ENCODE measurements around the gene PGAP3. TPM values are rescaled to one million over a fixed set of nuclear protein-coding genes. Genes with fewer than 3 reads are reported as not detected.

The PGAP3 gene, protein sequence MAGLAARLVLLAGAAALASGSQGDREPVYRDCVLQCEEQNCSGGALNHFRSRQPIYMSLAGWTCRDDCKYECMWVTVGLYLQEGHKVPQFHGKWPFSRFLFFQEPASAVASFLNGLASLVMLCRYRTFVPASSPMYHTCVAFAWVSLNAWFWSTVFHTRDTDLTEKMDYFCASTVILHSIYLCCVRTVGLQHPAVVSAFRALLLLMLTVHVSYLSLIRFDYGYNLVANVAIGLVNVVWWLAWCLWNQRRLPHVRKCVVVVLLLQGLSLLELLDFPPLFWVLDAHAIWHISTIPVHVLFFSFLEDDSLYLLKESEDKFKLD
- 16.0 TPM for total RNA-seq
- polyA plus RNA-seq (ENCODE audit: insufficient read depth in 1 of 8, insufficient read length in 8 of 8, low replicate concordance in 1 of 8) = 10 to 100 TPM; 16.6 to 21.0 (median 18.1) TPM
- long read RNA-seq, donor 1 = 0 reads
- long read RNA-seq, donor 2, partial matches to known transcripts = 0 of 1 reads
- long read RNA-seq, donor 2, other reads (novel, unspliced or antisense) = 0 of 1 reads
- long read RNA-seq, donor 3, transcript PGAP3-201 (8 exons, 2,737 nt) = major isoform, 6 of 7 reads
- long read RNA-seq, donor 3, partial matches to known transcripts = 0 of 7 reads
- long read RNA-seq, donor 3, other reads (novel, unspliced or antisense) = 0 of 7 reads
- long read RNA-seq, donor 4, partial matches to known transcripts = 0 of 4 reads
- long read RNA-seq, donor 4, other reads (novel, unspliced or antisense) = 0 of 4 reads
- long read RNA-seq, donor 5, transcript PGAP3-201 (8 exons, 2,737 nt) = major isoform, 5 of 5 reads
- long read RNA-seq, donor 5, partial matches to known transcripts = 0 of 5 reads
- long read RNA-seq, donor 5, other reads (novel, unspliced or antisense) = 0 of 5 reads
- long read RNA-seq, donor 6, partial matches to known transcripts = 0 of 5 reads
- long read RNA-seq, donor 6, other reads (novel, unspliced or antisense) = 0 of 5 reads
- long read RNA-seq, donor 7, partial matches to known transcripts = 49 of 54 reads
- long read RNA-seq, donor 7, other reads (novel, unspliced or antisense) = 0 of 54 reads
- long read RNA-seq, donor 8, partial matches to known transcripts = 0 of 1 reads
- long read RNA-seq, donor 8, other reads (novel, unspliced or antisense) = 0 of 1 reads
- long read RNA-seq, donor 9, partial matches to known transcripts = 0 of 3 reads
- long read RNA-seq, donor 9, other reads (novel, unspliced or antisense) = 0 of 3 reads
- long read RNA-seq, donor 10, partial matches to known transcripts = 0 of 6 reads
- long read RNA-seq, donor 10, other reads (novel, unspliced or antisense) = 0 of 6 reads
- long read RNA-seq, donor 11, partial matches to known transcripts = 0 of 2 reads
- long read RNA-seq, donor 11, other reads (novel, unspliced or antisense) = 0 of 2 reads

DNA sequence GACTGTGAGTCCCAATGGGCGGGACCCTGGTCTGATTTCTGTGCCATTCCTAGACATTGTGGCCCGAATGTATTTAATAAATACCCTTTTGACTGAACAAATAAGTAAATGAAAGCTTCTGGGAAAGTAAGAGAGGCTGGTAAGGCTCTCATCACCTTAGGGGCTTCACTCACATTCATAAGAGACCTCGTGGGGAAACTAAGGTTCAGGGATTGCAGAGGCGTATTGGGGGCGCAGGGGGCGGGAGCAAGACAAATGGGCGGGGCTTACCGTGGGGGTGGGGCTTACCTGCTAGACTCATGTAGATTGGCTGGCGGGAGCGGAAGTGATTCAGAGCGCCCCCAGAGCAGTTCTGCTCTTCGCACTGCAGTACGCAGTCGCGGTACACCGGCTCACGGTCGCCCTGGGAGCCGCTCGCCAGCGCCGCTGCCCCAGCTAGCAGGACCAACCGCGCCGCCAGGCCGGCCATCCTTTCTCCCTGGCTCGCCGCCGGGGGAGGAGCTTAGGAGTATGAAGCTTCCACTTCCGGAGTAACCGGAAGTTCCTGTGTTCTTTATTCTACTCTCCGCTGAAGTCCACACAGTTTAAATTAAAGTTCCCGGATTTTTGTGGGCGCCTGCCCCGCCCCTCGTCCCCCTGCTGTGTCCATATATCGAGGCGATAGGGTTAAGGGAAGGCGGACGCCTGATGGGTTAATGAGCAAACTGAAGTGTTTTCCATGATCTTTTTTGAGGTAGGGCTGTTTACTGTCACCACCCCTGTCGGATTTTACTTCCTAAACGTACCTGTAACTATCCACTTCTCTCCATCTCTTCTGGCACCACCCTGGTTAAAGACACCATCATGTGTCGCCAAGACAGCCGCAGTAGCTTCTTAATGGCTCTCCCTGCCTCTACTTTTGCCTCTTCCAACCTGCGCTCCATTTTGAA is at the start of gene PGAP3:
Gene PGAP3, minus strand, starts transcription at position 512 of the 929 bp plus-strand sequence. Its CDS starts 43 bp downstream, at position 469.
- Histone ChIP-seq H3K9me3 (replicated peaks; ENCODE audit: control insufficient read depth, low read depth, low read length) (no peaks in the 10 kb centered on the region), H3K36me3 (ENCODE audit: control insufficient read depth, insufficient read depth, low read length) (peaks cover 25% of the 10 kb centered on the region), H3K4me3 (ENCODE audit: low read length) (peak within 1 kb of the TSS; percentile 86), H3K27me3 (ENCODE audit: control insufficient read depth, insufficient read depth, low read length) (peaks cover 2% of the 10 kb centered on the region), H3K27ac (ENCODE audit: low read length) (peak within 1 kb of the TSS; percentile 91), H3K4me1 (ENCODE audit: control insufficient read depth, insufficient read depth, low read length) (peaks cover 18% of the 10 kb centered on the region)
- peak; percentile 96 for DNase-seq
- WGBS (ENCODE audit: insufficient coverage) = under 1% methylated on average over 25 of the region's 45 CpGs

DNA sequence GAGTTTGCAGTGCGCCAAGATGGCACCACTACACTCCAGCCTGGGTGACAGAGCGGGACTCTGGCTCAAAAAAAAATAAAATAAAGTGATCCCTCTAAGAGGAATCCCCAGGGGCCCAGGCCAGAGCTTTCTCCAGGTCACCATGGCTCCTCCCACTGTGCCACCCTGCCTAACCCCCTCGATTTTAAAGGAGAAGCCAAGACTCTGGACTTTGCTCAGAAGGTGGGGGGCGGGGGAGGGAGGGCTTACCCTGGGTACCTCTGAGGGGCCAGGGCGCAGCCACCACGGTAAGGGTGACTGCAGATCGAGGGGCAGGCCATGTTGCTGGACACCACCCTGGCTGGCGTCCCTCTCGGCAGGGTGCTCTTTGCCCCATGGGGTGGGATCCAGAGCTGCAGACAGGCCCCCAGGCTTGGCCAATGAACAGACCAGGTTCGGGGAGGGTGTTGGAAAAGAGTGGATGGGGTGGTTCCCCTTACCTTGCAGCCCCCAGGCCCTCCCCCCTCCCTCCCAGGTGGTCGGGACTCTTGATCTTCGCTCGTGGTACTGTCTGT is 49.4 kb upstream of the PGAP3 start:
- no peaks in the 10 kb centered on the region for H3K9me3 ChIP-seq (replicated peaks; ENCODE audit: control insufficient read depth, low read depth, low read length)
- no peaks in the 10 kb centered on the region for H3K36me3 ChIP-seq (ENCODE audit: control insufficient read depth, insufficient read depth, low read length)
- no peak for DNase-seq
- peaks cover 30% of the 10 kb centered on the region for H3K4me1 ChIP-seq (ENCODE audit: control insufficient read depth, insufficient read depth, low read length)
- peaks cover 72% of the 10 kb centered on the region for H3K27me3 ChIP-seq (ENCODE audit: control insufficient read depth, insufficient read depth, low read length)
- 33% methylated on average over 10 of the region's 13 CpGs for WGBS (ENCODE audit: insufficient coverage)
- H3K27ac ChIP-seq (ENCODE audit: low read length) = no peak overlapping the region
- H3K4me3 ChIP-seq (ENCODE audit: low read length) = no peak overlapping the region

DNA sequence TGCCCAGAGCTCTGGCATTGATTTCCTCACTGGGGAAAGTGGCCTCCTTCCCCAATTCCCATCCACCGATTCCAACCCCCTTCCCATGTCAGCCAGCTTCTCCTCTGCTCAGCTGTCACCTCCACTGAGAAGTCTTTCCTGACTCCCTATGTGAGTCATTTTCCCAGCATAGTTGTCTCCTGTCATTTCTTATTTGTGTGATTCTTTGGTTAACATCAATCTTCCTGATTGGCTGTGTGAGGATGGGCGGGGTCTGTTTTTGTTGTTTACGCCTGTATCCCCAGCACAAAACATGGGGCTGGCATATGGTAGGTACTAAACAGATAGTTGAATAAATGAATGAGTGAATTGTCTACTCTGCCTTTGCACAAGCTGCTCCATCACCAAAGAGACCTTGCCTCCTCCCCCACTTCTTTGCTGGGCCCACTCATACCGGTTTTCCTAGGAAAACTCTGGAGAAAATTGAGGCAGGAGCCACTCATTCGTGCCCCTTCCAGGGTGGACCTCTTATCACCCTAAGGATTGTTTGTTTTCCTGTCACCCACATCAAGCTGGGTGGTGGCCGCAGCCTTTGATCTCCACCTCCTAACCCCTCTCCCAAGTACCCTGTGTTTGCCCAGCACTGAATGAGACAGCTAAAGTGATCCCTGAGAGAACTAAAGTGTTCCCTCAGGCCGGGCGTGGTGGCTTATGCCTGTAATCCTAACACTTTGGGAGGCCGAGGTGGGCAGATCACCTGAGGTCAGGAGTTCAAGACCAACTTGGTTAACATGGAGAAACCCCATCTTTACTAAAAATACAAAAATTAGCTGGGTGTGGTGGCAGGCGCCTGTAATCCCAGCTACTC is 48.7 kb upstream of the PGAP3 start:
- Histone ChIP-seq H3K9me3 (replicated peaks; ENCODE audit: control insufficient read depth, low read depth, low read length) (no peaks in the 10 kb centered on the region), H3K4me3 (ENCODE audit: low read length) (no peak overlapping the region), H3K27ac (ENCODE audit: low read length) (no peak overlapping the region), H3K36me3 (ENCODE audit: control insufficient read depth, insufficient read depth, low read length) (no peaks in the 10 kb centered on the region), H3K27me3 (ENCODE audit: control insufficient read depth, insufficient read depth, low read length) (peaks cover 65% of the 10 kb centered on the region), H3K4me1 (ENCODE audit: control insufficient read depth, insufficient read depth, low read length) (peaks cover 30% of the 10 kb centered on the region)
- no peak for DNase-seq
- 40% methylated on average over 3 of the region's 10 CpGs for WGBS (ENCODE audit: insufficient coverage)

DNA sequence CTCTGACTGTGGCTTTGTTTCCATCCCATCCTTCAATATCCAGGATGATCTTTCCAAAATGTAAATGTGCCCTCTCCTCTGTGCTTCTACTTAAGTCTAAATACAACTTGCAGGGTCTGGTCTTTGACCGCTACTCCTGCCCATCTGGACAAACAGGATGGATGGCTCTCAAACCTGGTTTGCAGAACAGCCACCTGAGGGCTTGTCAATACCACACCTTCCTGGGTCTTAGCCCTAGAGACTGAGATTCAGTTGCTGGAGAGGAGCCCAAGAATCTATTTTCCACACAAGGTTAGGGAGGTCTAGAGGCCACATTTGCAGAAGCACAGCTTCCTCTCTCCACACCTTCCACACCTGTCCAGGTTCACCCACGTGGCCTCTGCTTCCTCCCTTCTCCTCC is 48.0 kb upstream of the PGAP3 start:
- Histone ChIP-seq H3K27ac (ENCODE audit: low read length) (no peak overlapping the region), H3K9me3 (replicated peaks; ENCODE audit: control insufficient read depth, low read depth, low read length) (no peaks in the 10 kb centered on the region), H3K36me3 (ENCODE audit: control insufficient read depth, insufficient read depth, low read length) (no peaks in the 10 kb centered on the region), H3K4me3 (ENCODE audit: low read length) (no peak overlapping the region), H3K4me1 (ENCODE audit: control insufficient read depth, insufficient read depth, low read length) (peaks cover 30% of the 10 kb centered on the region), H3K27me3 (ENCODE audit: control insufficient read depth, insufficient read depth, low read length) (peaks cover 58% of the 10 kb centered on the region)
- no peak for DNase-seq
- WGBS (ENCODE audit: insufficient coverage) = 69% methylated on average over 2 of the region's 2 CpGs

DNA sequence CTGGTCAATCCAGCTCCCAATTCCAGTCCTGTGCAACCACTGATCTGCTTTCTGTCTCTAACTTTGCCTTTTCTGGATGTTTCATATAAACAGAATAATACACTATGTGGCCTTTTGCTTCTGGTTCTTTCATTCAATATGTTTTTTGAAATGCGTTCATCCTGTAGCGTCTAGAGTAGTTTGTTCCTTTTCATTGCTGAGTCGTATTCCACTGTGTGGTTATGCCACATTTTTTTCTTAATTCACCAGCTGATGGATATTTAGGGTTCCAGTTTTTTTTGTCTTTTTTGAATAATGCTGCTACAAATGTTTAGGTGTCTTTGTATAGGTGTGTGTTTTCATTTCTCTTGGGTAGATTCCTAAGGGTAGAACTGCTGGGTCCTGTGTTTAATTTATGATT is 44.7 kb upstream of the PGAP3 start:
- H3K36me3 ChIP-seq (ENCODE audit: control insufficient read depth, insufficient read depth, low read length) = peaks cover 15% of the 10 kb centered on the region
- peaks cover 13% of the 10 kb centered on the region for H3K4me1 ChIP-seq (ENCODE audit: control insufficient read depth, insufficient read depth, low read length)
- WGBS (ENCODE audit: insufficient coverage) = 80% methylated on average over 1 of the region's 3 CpGs
- no peak overlapping the region for H3K27ac ChIP-seq (ENCODE audit: low read length)
- peaks cover 26% of the 10 kb centered on the region for H3K27me3 ChIP-seq (ENCODE audit: control insufficient read depth, insufficient read depth, low read length)
- no peak for DNase-seq
- no peaks in the 10 kb centered on the region for H3K9me3 ChIP-seq (replicated peaks; ENCODE audit: control insufficient read depth, low read depth, low read length)
- no peak overlapping the region for H3K4me3 ChIP-seq (ENCODE audit: low read length)

DNA sequence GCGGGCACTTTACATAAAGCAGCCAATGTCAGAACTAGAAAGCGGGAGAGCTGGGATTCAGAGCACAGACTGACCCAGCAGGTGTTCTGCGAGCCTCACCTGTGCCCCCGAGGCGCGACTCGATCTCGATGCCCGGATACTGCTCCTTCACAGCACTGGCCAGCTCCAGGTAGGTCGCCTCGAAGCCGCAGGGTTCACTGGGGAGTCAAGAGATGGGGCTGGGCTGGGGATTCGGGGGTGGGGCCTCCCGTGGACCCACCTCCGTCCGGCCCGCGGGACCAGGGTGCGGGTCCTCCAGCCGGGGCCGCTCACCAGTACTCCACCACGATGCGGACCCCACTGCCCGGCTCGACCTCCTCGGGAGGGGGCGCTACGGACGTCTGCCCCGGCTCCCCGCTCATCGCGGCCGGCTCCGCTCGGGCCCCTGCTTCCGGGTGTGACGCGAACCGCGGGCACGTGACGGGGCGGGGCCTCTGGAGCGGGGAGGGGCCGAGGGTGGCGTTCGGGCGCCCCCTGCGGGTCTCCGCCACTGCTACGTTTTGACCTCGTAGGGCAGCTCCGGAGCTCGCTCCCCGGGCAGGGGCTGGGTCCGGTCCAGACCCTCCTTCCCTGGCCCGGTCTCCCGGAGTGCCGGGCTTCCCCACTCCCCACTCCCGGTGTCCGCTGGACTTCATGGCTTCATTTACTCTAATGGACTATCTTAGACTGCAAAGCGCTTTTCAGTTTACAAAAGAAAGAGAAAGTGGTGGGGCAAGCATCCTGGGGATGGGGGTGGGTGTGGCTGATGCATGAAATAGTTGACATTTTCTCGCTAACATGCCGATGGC is 42.5 kb upstream of the PGAP3 start, which contains the start of gene MIEN1:
Gene MIEN1, minus strand, starts transcription at position 438 of the 827 bp plus-strand sequence. Its CDS starts 37 bp downstream, at position 401.
- H3K4me1 ChIP-seq (ENCODE audit: control insufficient read depth, insufficient read depth, low read length) = peaks cover 11% of the 10 kb centered on the region
- H3K27ac ChIP-seq (ENCODE audit: low read length) = peak within 1 kb of the TSS; percentile 59
- peak; percentile 90 for DNase-seq
- peaks cover 3% of the 10 kb centered on the region for H3K27me3 ChIP-seq (ENCODE audit: control insufficient read depth, insufficient read depth, low read length)
- peaks cover 35% of the 10 kb centered on the region for H3K36me3 ChIP-seq (ENCODE audit: control insufficient read depth, insufficient read depth, low read length)
- H3K9me3 ChIP-seq (replicated peaks; ENCODE audit: control insufficient read depth, low read depth, low read length) = no peaks in the 10 kb centered on the region
- 1% methylated on average over 54 of the region's 65 CpGs for WGBS (ENCODE audit: insufficient coverage)
- H3K4me3 ChIP-seq (ENCODE audit: low read length) = peak within 1 kb of the TSS; percentile 84

DNA sequence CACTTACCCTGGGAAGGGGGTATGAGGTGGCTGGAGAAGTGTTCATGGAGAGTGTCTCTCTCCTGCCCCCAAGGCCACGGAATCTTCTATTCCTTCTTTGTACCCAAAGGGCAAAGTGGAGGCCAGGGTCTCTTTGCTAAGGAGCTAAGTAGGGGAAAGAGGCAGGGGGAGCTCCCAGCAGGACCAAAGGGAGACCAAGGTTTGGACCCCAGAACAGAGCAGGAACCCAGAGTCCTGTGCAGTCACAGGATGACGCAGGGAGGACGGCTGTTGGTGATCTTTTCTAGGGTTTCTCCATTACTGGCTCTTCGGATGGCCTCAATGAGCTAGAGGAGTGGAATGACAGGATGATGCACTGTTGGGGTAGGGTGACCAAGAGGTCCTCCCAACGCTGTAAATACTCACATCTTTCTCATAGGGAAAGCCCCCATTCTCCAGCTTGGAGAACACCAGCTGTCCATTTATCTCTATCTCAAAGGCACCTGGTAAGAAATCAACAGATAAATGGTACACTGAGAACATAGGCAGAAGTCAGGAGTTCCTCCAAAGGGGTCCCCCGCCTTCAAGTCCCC is 41.5 kb upstream of the PGAP3 start:
- H3K27ac ChIP-seq (ENCODE audit: low read length) = peak overlapping the region; percentile 59
- 75% methylated on average over 1 of the region's 6 CpGs for WGBS (ENCODE audit: insufficient coverage)

More for the DNA sequence above, 41.5 kb upstream of the PGAP3 start:
- H3K27me3 ChIP-seq (ENCODE audit: control insufficient read depth, insufficient read depth, low read length) = no peaks in the 10 kb centered on the region
- H3K4me1 ChIP-seq (ENCODE audit: control insufficient read depth, insufficient read depth, low read length) = peaks cover 11% of the 10 kb centered on the region
- H3K36me3 ChIP-seq (ENCODE audit: control insufficient read depth, insufficient read depth, low read length) = peaks cover 44% of the 10 kb centered on the region
- H3K4me3 ChIP-seq (ENCODE audit: low read length) = no peak overlapping the region
- H3K9me3 ChIP-seq (replicated peaks; ENCODE audit: control insufficient read depth, low read depth, low read length) = no peaks in the 10 kb centered on the region
- no peak for DNase-seq

All from muscle of leg (tissue), 16 donors.